T-helper 2 cell treated with Interferon-gamma antibody and Interleukin-4, amounts not matched to agents 100 ng/mL and 5 ng/mL, for 36 hours (primary cell): ENCODE measurements around the gene EVC. TPM values are rescaled to one million over a fixed set of nuclear protein-coding genes. Genes with fewer than 3 reads are reported as not detected.
"Not testable (repeated sequence)": the region's sequence is repeated elsewhere in the genome, so short reads cannot be mapped to it uniquely, and the experiment has no call there.

Source experiments
- intact Hi-C: fragments of 100-400 bp; cut with micrococcal nuclease; formaldehyde crosslinking; loops from one replicate; pipeline ENCODE4 v1.15.1; 2023
- total RNA-seq: library from RNA; stranded (reverse); gene quantifications from 2 replicates; pipeline ENCODE4 v1.2.3, GENCODE V29; 2022

Gene EVC
- total RNA-seq, 1 donor from 2014 or later: 0.61 TPM

- intact Hi-C loops: no loop called here
Observed at GRCh38 chr4:5708449-5709206, 2.4 kb upstream of the EVC start, which contains the start of gene EVC2. EVC2 (minus strand) TSS chr4:5708559; CDS start chr4:5708513, 46 bp downstream.

- intact Hi-C loops: no loop called here
Observed at GRCh38 chr4:5709207-5709575, 1.8 kb upstream of the EVC start.

DNA sequence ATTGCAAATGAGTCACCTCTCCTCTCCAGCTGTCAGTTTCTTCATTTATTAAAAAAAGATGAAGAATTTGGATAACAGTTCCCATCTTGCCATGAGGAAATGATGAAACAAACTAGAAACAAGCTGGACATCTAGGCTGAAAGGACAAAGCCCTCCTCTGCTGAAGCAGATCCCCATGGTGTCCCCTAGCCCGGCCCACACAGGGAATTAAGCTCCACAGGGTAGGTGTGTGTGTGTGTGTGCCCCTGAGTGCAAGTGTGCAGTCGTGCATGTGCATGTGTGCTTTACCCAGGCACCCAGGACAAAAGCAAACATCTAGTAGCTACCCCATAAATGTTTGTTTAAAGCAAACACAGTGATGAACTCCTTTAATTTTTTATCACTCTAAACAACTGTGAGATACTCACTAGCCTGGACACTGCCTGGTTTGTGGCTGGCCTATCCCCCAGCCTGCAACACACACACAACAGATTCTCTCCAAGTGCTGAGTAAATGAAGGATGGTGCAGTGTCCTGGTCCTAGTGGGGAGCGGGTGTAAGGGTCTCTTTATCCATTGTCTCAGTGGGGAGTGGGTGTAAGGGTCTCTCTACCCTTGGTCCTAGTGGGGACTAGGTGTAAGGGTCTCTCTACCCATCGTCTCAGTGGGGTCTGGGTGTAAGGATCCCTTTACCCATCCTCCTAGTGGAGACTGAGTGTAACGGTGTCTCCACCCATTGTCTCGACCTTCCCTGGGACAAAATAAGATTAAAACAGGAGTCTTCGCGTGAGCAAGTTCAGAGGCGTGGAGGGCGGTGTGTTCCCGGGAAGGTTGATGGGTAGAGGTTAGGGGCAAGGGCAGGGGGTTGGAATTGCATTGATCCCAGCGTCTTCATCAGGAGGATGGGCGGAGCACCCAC lies 688 bp upstream of the EVC start:
- intact Hi-C loops: no loop called here

GRCh38 chr4:5711479-5712184 lies 631 bp downstream of the EVC start:
- intact Hi-C loops: no loop called here

GRCh38 chr4:5712517-5712916 lies 1.5 kb downstream of the EVC start:
- intact Hi-C loops: no loop called here

DNA sequence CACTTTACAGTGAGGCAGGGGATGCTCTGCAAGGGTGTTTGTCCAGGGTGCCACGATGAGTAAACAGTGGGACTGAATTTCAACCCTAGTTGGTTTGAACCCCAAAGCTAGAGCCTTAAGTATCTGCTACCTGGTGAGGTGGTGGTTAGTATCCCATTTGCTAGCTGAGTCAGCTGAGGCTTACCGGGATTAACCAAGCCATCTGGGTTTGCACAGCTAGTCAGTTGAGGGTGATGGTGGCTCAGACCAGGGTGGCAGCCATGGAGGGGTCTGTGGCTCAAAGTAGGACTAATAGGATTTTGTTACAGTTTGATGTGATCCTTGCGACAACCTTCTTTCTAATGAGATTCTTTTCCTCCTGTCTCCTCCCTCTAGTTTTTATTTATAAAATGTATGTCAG lies 1.9 kb downstream of the EVC start:
- intact Hi-C loops: no loop called here

DNA sequence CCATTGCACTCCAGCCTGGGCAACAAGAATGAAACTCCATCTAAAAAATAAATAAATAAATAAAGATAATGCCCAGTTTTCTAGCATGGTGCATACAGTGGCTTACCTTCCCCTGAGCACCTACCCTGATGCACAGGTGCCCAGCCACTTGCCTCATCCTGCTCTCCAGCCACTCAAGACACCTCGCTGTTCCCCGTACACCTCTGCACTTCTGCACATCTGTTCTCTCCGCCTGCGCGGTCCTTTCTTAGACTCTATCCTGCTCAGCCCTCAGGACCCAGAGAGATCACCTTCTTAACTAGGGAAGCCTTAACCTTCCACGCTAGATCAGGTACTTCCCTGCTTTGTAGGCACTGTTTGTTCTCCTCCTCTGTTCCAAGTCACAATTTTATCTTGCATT lies 2.9 kb downstream of the EVC start:
- intact Hi-C loops: no loop called here

DNA sequence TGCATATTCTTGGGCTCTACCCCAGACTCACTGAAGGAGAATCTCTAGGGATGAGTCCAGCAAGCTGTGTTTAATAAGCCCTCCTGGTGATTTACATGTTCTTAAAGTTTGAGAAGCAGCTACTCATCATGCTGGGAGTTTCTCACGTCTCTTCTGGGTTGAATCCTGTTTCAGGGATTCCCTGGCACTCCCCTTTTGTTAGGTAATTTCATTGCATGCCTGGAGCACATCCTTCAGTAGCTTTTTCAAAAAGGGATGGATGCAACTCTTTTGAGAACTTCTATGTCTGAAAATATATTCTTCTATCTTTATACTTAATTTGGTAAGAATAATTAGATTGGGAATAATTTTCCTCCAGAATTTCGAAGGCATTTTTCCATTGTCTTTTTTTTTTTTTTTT lies 4.4 kb downstream of the EVC start:
- intact Hi-C loops: no loop called here

DNA sequence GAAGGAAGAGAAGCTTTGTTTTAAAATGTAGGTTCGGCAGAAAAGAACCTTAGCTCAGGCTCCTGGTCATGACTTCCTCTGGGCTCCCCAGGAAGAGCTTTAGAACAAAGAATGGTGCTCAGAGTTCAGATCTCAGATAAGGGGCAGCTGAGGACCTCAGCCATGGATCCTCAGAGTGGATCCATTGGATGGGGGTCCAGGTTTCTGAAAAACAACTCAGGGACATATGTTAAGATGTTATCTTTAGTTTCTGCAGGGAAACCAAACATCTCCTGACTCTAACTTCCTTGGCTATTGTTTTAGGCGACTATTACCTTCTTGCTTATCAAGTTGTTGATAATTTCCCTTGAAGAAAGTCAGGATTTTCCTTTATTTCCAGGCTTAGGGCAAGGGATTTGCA lies 5.4 kb downstream of the EVC start:
- intact Hi-C loops: no loop called here

GRCh38 chr4:5717449-5718158 lies 6.6 kb downstream of the EVC start:
- intact Hi-C loops: no loop called here

DNA sequence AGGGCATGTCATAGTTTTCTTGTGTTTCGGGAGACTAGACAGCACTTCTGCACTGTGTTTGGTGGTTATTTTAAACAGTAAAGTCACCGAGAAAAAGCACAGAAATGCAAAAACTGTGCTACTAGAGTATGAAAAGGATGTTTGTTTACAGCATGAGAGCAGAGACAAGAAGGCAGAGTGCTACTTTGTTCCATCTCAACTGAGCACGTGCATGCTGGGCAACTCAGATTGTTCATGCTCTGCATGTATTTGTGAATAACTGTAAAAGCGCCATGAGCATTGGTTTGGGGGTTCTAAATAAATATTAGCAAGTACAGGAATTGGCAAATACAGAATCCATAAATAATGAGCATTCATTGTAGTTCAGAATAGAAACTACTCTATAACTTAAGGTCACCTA lies 7.4 kb downstream of the EVC start:
- intact Hi-C loops: no loop called here

GRCh38 chr4:5719350-5720055 lies 8.5 kb downstream of the EVC start:
- intact Hi-C loops: no loop called here

- intact Hi-C loops: no loop called here
Observed at GRCh38 chr4:5720157-5720850, 9.3 kb downstream of the EVC start.

DNA sequence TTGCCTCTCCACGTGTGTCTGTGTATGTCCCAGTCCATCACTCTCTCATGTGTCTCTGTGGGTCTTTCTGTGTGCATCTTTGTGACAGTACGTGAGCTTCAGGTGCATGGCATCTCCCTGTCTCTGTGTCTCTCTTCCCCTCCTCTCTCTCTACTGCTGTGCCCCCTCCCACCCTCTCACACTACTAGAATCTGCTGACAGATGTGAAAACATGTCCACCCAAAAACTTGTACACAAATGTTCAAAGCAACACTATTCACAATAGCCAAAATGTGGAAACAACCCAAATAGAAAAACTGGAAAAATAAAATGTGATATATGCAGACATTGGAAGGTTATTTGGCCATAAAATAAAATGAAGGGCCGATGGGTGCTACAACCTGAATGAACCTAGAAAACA lies 10.0 kb downstream of the EVC start:
- intact Hi-C loops: no loop called here

DNA sequence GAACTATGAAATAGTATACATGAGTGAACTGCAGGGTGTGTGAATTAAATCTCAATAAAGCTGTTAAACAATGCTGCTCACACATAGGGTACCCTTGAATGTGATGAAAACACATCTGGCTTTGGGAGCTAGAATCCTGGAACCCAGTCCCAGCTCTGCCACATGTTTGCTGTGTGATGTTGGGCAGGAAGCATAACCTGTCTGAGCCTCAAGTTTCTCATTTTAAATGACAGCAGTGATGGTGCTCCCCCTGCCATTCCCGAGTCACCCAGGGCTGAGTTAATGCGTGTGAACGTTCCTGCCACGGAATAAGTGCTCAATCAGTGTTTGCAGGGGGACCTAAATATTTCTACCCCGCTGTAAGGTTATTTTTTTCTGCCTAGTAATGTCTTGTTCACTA lies 10.9 kb downstream of the EVC start:
- intact Hi-C loops: no loop called here

GRCh38 chr4:5722328-5722727 lies 11.3 kb downstream of the EVC start:
- intact Hi-C loops: no loop called here

GRCh38 chr4:5724377-5724776 lies 13.4 kb downstream of the EVC start:
- intact Hi-C loops: no loop called here

GRCh38 chr4:5728412-5728811 lies 17.4 kb downstream of the EVC start:
- intact Hi-C loops: not testable (repeated sequence)

DNA sequence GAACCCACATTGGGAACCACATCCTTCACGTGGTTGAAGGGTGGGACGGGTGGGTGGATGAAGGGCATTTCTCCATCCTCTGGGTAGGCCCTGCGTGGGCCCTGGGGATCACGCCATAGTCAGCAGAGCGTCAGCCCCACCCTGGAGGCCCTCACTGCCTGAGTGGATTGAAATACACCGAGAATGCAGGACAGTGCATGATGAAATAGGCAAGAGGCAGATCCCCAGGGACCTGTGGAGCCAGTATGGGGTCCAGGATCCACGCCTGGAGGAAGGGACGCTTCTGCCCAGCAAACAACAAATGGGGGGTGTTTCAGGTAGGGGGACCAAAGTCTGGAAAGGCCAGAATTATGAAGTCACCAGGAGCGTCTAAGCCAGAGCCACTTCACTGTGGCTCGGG lies 19.4 kb downstream of the EVC start:
- intact Hi-C loops: no loop called here
